ENCODE data around the gene CALB2.

DNA sequence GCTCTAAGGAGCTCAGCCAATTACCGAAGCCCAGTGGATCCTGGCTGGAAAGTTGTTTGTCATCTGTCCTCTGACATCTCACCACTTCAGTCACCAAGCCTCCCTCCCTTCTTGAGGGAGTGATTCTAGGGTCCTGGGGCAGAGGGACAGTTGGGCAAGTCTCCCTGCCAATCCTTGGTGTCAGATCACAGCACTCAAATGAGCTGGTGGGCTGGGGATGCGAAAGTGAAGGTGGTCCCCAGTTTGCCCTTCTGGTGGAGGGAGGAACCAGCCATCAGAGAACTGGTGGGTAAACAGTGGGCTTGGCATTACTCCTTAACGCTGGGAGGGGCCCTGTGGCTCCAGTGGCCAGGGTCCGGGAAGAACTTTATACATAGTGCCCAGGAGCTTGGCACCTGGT lies 4.4 kb upstream of the CALB2 start:
- TF ChIP-seq CREB1 (CRISPR knock-in tag; IDR thresholded peaks at IDR 0.05; ENCODE audit: low read depth) (no peak), EZH2 (IDR thresholded peaks at IDR 0.05; ENCODE audit: low read depth, unreplicated experiment) (no peak), EZH2phosphoT487 (IDR thresholded peaks at IDR 0.05; ENCODE audit: unreplicated experiment) (no peak), STAT1 (IDR thresholded peaks at IDR 0.05; ENCODE audit: unreplicated experiment) (no peak)
- TF ChIP-seq, protein P1, sequence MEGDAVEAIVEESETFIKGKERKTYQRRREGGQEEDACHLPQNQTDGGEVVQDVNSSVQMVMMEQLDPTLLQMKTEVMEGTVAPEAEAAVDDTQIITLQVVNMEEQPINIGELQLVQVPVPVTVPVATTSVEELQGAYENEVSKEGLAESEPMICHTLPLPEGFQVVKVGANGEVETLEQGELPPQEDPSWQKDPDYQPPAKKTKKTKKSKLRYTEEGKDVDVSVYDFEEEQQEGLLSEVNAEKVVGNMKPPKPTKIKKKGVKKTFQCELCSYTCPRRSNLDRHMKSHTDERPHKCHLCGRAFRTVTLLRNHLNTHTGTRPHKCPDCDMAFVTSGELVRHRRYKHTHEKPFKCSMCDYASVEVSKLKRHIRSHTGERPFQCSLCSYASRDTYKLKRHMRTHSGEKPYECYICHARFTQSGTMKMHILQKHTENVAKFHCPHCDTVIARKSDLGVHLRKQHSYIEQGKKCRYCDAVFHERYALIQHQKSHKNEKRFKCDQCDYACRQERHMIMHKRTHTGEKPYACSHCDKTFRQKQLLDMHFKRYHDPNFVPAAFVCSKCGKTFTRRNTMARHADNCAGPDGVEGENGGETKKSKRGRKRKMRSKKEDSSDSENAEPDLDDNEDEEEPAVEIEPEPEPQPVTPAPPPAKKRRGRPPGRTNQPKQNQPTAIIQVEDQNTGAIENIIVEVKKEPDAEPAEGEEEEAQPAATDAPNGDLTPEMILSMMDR (conservative IDR thresholded peaks at IDR 0.05; ENCODE audit: low read depth in 2 of 2), result no peak
